ENCODE data around the gene TOPORS.
"Not testable (repeated sequence)": the region's sequence is repeated elsewhere in the genome, so short reads cannot be mapped to it uniquely, and the experiment has no call there.

The TOPORS gene

GRCh38 chr9:32551276-32552051 is 922 bp downstream of the TOPORS start:
- Histone ChIP-seq H3K4me2 (peak overlapping the region; percentile 68), H4K20me1 (ENCODE audit: insufficient read depth) (0 out of 2 replicates have a peak, but pooled peaks cover 2% of the 10 kb centered on the region), H2AFZ (ENCODE audit: low read depth) (peak overlapping the region; percentile 86), H3K4me1 (ENCODE audit: low read depth, poor library complexity, severe bottlenecking) (peaks cover 30% of the 10 kb centered on the region), H3K27ac (peak overlapping the region; percentile 80), H3K27me3 (ENCODE audit: insufficient read depth, low read depth) (no peaks in the 10 kb centered on the region), H3K79me2 (ENCODE audit: insufficient read depth, low read depth) (peaks cover 42% of the 10 kb centered on the region; the same call in 1 of the 2 replicates), H3K4me3 (IDR thresholded peaks at IDR 0.05; ENCODE audit: insufficient read depth, low read depth, low read length) (no peak overlapping the region), H3K9ac (peak overlapping the region; percentile 82), H3K36me3 (ENCODE audit: insufficient read depth) (no peaks in the 10 kb centered on the region)
- TF ChIP-seq CTCF (conservative IDR thresholded peaks at IDR 0.05; ENCODE audit: low read depth, low read length), result no peak

- Histone ChIP-seq H3K36me3 (ENCODE audit: insufficient read depth) (no peaks in the 10 kb centered on the region), H3K4me1 (ENCODE audit: low read depth, poor library complexity, severe bottlenecking) (peaks cover 30% of the 10 kb centered on the region), H3K4me2 (peak overlapping the region; percentile 68), H3K27ac (peak overlapping the region; percentile 80), H2AFZ (ENCODE audit: low read depth) (peak overlapping the region; percentile 86), H3K27me3 (ENCODE audit: insufficient read depth, low read depth) (no peaks in the 10 kb centered on the region), H3K79me2 (ENCODE audit: insufficient read depth, low read depth) (peaks cover 49% of the 10 kb centered on the region; the same call in 1 of the 2 replicates), H3K9ac (peak overlapping the region; percentile 82; the same call in 1 of the 2 replicates), H4K20me1 (ENCODE audit: insufficient read depth) (0 out of 2 replicates have a peak, but pooled peaks cover 2% of the 10 kb centered on the region), H3K4me3 (IDR thresholded peaks at IDR 0.05; ENCODE audit: insufficient read depth, low read depth, low read length) (no peak overlapping the region)
- no peak for TF ChIP-seq CTCF (conservative IDR thresholded peaks at IDR 0.05; ENCODE audit: low read depth, low read length)
These were observed 1.7 kb downstream of the TOPORS start for GRCh38 chr9:32550562-32551275.

- peak overlapping the region; percentile 34; the same call in 1 of the 2 replicates for H3K27ac ChIP-seq
- H3K4me3 ChIP-seq (IDR thresholded peaks at IDR 0.05; ENCODE audit: insufficient read depth, low read depth, low read length), result no peak overlapping the region
- peaks cover 55% of the 10 kb centered on the region; the same call in 1 of the 2 replicates for H3K79me2 ChIP-seq (ENCODE audit: insufficient read depth, low read depth)
- peaks cover 30% of the 10 kb centered on the region for H3K4me1 ChIP-seq (ENCODE audit: low read depth, poor library complexity, severe bottlenecking)
- no peaks in the 10 kb centered on the region for H3K36me3 ChIP-seq (ENCODE audit: insufficient read depth)
- no peaks in the 10 kb centered on the region for H3K27me3 ChIP-seq (ENCODE audit: insufficient read depth, low read depth)
- peak overlapping the region; percentile 68 for H3K4me2 ChIP-seq
- 0 out of 2 replicates have a peak, but pooled peaks cover 2% of the 10 kb centered on the region for H4K20me1 ChIP-seq (ENCODE audit: insufficient read depth)
- peak overlapping the region; percentile 86; the same call in 1 of the 2 replicates for H2AFZ ChIP-seq (ENCODE audit: low read depth)
- no peak for TF ChIP-seq CTCF (conservative IDR thresholded peaks at IDR 0.05; ENCODE audit: low read depth, low read length)
- peak overlapping the region; percentile 82; the same call in 1 of the 2 replicates for H3K9ac ChIP-seq
These were observed 2.2 kb downstream of the TOPORS start for GRCh38 chr9:32550150-32550561.

- not testable (repeated sequence) for H3K27ac ChIP-seq; H3K27me3 ChIP-seq (ENCODE audit: insufficient read depth, low read depth); H3K9ac ChIP-seq; H2AFZ ChIP-seq (ENCODE audit: low read depth); H4K20me1 ChIP-seq (ENCODE audit: insufficient read depth); H3K4me2 ChIP-seq; H3K36me3 ChIP-seq (ENCODE audit: insufficient read depth); H3K4me3 ChIP-seq (IDR thresholded peaks at IDR 0.05; ENCODE audit: insufficient read depth, low read depth, low read length)
- Histone ChIP-seq H3K79me2 (ENCODE audit: insufficient read depth, low read depth) (peaks cover 56% of the 10 kb centered on the region; the same call in 1 of the 2 replicates), H3K4me1 (ENCODE audit: low read depth, poor library complexity, severe bottlenecking) (peaks cover 11% of the 10 kb centered on the region)
These were observed 4.2 kb downstream of the TOPORS start for GRCh38 chr9:32548213-32548612.

Data from KMS-11 (cell line).